ENCODE measurements around the gene TTC3.

The TTC3 gene

GRCh38 chr21:37072274-37072987, 623 bp upstream of the TTC3 start:
- Mint-ChIP-seq H3K36me3 (ENCODE audit: low read depth) (peaks cover 43% of the 10 kb centered on the region), H3K4me1 (ENCODE audit: low read depth) (peaks cover 46% of the 10 kb centered on the region), H3K27ac (peak overlapping the region; percentile 88), H3K9me3 (no peaks in the 10 kb centered on the region), H3K4me3 (peak overlapping the region; percentile 78), H3K27me3 (no peaks in the 10 kb centered on the region)
- DNase-seq: no peak

GRCh38 chr21:37073417-37074196, 553 bp downstream of the TTC3 start:
- H3K36me3 Mint-ChIP-seq (ENCODE audit: low read depth): peaks cover 34% of the 10 kb centered on the region
- no peaks in the 10 kb centered on the region for H3K27me3 Mint-ChIP-seq
- peaks cover 54% of the 10 kb centered on the region for H3K4me1 Mint-ChIP-seq (ENCODE audit: low read depth)
- peak overlapping the region; percentile 87 for H3K4me3 Mint-ChIP-seq
- H3K27ac Mint-ChIP-seq: peak overlapping the region; percentile 95
- DNase-seq: peak; percentile 80
- no peaks in the 10 kb centered on the region for H3K9me3 Mint-ChIP-seq

DNA sequence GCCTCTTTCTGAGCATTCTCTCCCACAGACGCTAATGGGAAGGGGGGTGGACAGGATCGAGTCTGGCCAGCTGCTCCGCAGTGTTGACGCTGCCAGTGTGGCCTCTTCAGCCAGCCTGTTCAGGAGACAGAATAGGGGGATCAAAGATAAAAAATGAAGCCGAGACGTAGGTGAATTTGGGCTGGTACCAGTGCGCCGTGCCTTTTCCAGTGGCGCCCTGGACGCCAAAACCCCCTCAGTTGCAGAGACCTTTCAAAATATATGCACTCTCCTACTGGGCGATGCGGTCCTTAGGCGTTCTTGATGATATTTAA, 1.1 kb downstream of the TTC3 start:
- Mint-ChIP-seq H3K4me3 (peak overlapping the region; percentile 87), H3K27ac (peak overlapping the region; percentile 95), H3K9me3 (peaks cover 2% of the 10 kb centered on the region), H3K27me3 (no peaks in the 10 kb centered on the region), H3K36me3 (ENCODE audit: low read depth) (peaks cover 30% of the 10 kb centered on the region), H3K4me1 (ENCODE audit: low read depth) (peaks cover 58% of the 10 kb centered on the region)
- no peak for DNase-seq

GRCh38 chr21:37074546-37074945, 1.5 kb downstream of the TTC3 start:
- DNase-seq: no peak
- Mint-ChIP-seq H3K4me3 (peak overlapping the region; percentile 87), H3K27ac (peak overlapping the region; percentile 95), H3K36me3 (ENCODE audit: low read depth) (peaks cover 30% of the 10 kb centered on the region), H3K9me3 (peaks cover 3% of the 10 kb centered on the region), H3K4me1 (ENCODE audit: low read depth) (peaks cover 59% of the 10 kb centered on the region), H3K27me3 (no peaks in the 10 kb centered on the region)

GRCh38 chr21:37075214-37075770, 2.2 kb downstream of the TTC3 start:
- Mint-ChIP-seq H3K27me3 (no peaks in the 10 kb centered on the region), H3K27ac (peak overlapping the region; percentile 4), H3K4me1 (ENCODE audit: low read depth) (peaks cover 59% of the 10 kb centered on the region), H3K9me3 (peaks cover 3% of the 10 kb centered on the region), H3K36me3 (ENCODE audit: low read depth) (peaks cover 26% of the 10 kb centered on the region), H3K4me3 (peak overlapping the region; percentile 87)
- no peak for DNase-seq

DNA sequence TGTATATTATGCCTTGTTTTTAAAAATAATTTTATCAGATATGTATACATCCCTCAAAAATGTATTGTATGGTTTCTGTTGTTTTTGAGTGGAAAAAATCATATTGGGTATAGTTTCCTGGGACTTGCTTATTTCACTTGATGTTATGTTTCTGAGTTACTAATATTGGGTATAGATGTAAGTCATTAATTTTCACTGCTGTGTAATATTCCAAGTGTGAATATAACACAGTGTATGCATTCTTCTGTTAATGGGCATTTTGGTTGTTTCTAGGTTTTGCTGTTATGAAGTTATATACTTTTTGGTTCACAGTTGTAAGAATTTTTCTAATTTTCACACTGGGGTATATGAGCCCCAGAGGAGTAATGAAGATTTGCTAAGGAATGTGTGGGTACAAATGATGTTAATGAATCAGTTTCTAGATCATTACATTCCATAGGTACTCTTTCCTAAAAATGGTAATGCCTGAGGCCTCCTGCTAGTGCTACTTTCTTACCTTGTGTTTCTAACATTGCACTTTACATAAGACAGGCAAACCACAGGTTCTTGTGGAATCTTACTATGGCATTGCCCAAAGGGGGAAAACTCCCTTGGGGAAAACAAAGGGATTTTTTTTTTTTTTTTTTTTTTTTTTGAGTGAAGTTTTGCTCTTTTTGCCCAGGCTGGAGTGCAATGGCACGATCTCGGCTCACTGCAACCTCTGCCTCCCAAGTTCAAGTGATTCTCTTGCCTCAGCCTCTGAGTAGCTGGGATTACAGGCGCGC, 3.2 kb downstream of the TTC3 start:
- Mint-ChIP-seq H3K4me1 (ENCODE audit: low read depth) (peaks cover 55% of the 10 kb centered on the region), H3K27me3 (no peaks in the 10 kb centered on the region), H3K4me3 (no peak overlapping the region), H3K27ac (no peak overlapping the region), H3K36me3 (ENCODE audit: low read depth) (peaks cover 23% of the 10 kb centered on the region), H3K9me3 (peaks cover 3% of the 10 kb centered on the region)
- DNase-seq: no peak

GRCh38 chr21:37077403-37077802, 4.3 kb downstream of the TTC3 start:
- Mint-ChIP-seq H3K4me3 (no peak overlapping the region), H3K27ac (no peak overlapping the region), H3K36me3 (ENCODE audit: low read depth) (peaks cover 19% of the 10 kb centered on the region), H3K27me3 (no peaks in the 10 kb centered on the region), H3K9me3 (peaks cover 3% of the 10 kb centered on the region), H3K4me1 (ENCODE audit: low read depth) (peaks cover 50% of the 10 kb centered on the region)
- DNase-seq: no peak

DNA sequence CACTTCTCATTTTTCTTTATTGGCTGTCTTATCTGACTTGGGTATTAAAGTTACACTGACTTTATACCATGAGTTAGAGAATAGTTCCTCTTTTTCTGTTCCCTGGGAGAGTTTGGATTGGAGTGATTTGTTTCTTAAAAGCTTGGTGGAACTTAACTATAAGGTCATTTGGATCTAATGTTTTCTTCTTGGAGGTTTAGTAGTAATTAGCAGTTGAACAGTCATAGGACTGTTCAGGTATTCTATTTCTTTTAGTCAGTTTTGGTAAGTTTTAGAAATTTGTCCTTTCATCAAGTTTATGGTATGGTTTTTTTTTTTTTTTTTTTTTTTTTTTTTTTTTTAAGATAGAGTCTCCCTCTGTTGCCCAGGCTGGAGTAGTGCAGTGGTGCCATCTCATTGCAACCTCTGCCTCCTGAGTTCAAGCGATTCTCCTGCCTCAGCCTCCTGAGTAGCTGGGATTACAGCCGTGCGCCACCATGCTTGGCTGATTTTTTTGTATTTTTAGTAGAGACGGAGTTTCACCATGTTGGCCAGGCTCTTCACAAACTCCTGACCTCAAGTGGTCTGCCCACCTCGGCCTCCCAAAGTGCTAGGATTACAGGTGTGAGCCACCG, 6.3 kb downstream of the TTC3 start:
- no peak for DNase-seq
- Mint-ChIP-seq H3K4me1 (ENCODE audit: low read depth) (peaks cover 58% of the 10 kb centered on the region), H3K27ac (no peak overlapping the region)

DNA sequence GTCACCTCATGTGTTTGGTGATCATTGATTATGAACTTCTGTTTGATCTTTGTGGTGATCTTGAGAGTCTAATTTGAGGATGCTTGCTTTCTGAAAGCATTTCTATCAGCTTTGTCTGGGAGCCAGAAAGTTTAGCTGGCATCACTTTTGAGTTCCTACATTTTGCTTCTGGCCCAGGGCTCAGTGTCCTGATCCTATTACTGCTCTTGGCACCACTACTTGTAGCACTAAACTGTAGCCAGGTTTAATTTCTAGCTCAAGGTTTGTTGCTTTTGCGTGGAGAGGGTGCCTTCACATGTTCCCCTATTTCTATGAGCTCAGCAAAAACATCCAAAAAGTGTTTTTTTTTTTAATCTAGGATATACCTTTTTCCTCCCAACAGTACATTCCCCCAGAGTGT, 9.3 kb downstream of the TTC3 start:
- no peak for DNase-seq
- Mint-ChIP-seq H3K9me3 (peaks cover 3% of the 10 kb centered on the region), H3K4me1 (ENCODE audit: low read depth) (peaks cover 40% of the 10 kb centered on the region), H3K4me3 (no peak overlapping the region), H3K36me3 (ENCODE audit: low read depth) (peaks cover 9% of the 10 kb centered on the region), H3K27me3 (no peaks in the 10 kb centered on the region), H3K27ac (no peak overlapping the region)

More for the DNA sequence above, 6.3 kb downstream of the TTC3 start:
- no peaks in the 10 kb centered on the region for H3K27me3 Mint-ChIP-seq
- no peak overlapping the region for H3K4me3 Mint-ChIP-seq
- peaks cover 12% of the 10 kb centered on the region for H3K36me3 Mint-ChIP-seq (ENCODE audit: low read depth)
- H3K9me3 Mint-ChIP-seq: peaks cover 3% of the 10 kb centered on the region

- H3K9me3 Mint-ChIP-seq: peaks cover 3% of the 10 kb centered on the region
- H3K4me3 Mint-ChIP-seq: no peak overlapping the region
- no peak for DNase-seq
- H3K27me3 Mint-ChIP-seq: no peaks in the 10 kb centered on the region
- peaks cover 9% of the 10 kb centered on the region for H3K36me3 Mint-ChIP-seq (ENCODE audit: low read depth)
- no peak overlapping the region for H3K27ac Mint-ChIP-seq
- peaks cover 34% of the 10 kb centered on the region for H3K4me1 Mint-ChIP-seq (ENCODE audit: low read depth)
These were observed 9.9 kb downstream of the TTC3 start for GRCh38 chr21:37082856-37083528.

DNA sequence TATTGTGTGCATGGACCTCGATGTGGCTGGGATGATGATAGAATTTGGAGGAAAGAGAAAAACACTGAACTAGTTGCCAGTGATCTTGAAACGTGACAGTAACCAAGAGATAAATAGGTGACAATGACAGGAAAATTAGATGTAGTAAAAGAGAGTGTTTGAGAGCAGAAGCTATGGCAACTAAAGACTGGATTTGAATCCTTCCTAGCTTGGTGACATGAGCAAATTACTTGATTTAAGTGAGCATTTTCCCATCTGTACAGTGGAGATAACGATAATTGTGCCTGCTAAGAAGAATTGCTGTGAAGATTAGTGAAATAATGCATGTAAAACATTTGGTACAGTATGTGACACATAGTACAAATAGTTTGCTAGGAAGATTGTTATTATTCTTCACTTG, 12.7 kb downstream of the TTC3 start:
- peaks cover 25% of the 10 kb centered on the region for H3K4me1 Mint-ChIP-seq (ENCODE audit: low read depth)
- H3K9me3 Mint-ChIP-seq: no peaks in the 10 kb centered on the region
- H3K27me3 Mint-ChIP-seq: no peaks in the 10 kb centered on the region

DNA sequence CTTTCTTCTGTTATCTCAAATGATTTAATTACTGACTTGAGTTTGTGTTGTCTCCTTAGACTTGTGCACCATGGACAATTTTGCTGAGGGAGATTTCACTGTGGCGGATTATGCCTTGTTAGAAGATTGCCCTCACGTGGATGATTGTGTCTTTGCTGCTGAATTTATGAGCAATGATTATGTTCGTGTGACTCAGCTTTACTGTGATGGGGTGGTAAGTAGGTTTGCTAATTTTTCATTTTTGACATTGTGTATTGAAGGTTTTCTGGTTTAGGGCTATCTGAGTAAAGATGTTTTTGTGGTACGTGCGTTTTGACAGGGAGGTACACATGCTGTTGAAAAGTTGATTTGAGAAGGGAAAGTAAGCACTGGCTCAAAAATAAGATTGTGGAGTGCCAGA, 14.1 kb downstream of the TTC3 start:
- H3K4me3 Mint-ChIP-seq: no peak overlapping the region
- H3K36me3 Mint-ChIP-seq (ENCODE audit: low read depth): peaks cover 27% of the 10 kb centered on the region
- DNase-seq: no peak
- H3K4me1 Mint-ChIP-seq (ENCODE audit: low read depth): peaks cover 23% of the 10 kb centered on the region
- H3K27me3 Mint-ChIP-seq: no peaks in the 10 kb centered on the region
- H3K9me3 Mint-ChIP-seq: no peaks in the 10 kb centered on the region
- no peak overlapping the region for H3K27ac Mint-ChIP-seq

More for the DNA sequence above, 12.7 kb downstream of the TTC3 start:
- no peak overlapping the region for H3K27ac Mint-ChIP-seq
- no peak for DNase-seq
- peaks cover 20% of the 10 kb centered on the region for H3K36me3 Mint-ChIP-seq (ENCODE audit: low read depth)
- H3K4me3 Mint-ChIP-seq: no peak overlapping the region

- DNase-seq: no peak
- no peaks in the 10 kb centered on the region for H3K9me3 Mint-ChIP-seq
- peaks cover 13% of the 10 kb centered on the region for H3K4me1 Mint-ChIP-seq (ENCODE audit: low read depth)
- H3K36me3 Mint-ChIP-seq (ENCODE audit: low read depth): peaks cover 30% of the 10 kb centered on the region
- no peak overlapping the region for H3K4me3 Mint-ChIP-seq
- H3K27me3 Mint-ChIP-seq: no peaks in the 10 kb centered on the region
- H3K27ac Mint-ChIP-seq: no peak overlapping the region
These were observed 15.2 kb downstream of the TTC3 start for GRCh38 chr21:37088186-37088735.
